Cardiac ventricle fibroblast (primary cell): ENCODE results near the gene DCBLD2. TPM values are rescaled to one million over a fixed set of nuclear protein-coding genes. Genes with fewer than 3 reads are reported as not detected.

Experiments used
- total RNA-seq: library from RNA; depleted of rRNA; stranded (reverse); fragments of >200 nt; gene quantifications from 2 replicates; pipeline ENCODE4 v1.2.3, GENCODE V29; 2015

DCBLD2 gene, protein sequence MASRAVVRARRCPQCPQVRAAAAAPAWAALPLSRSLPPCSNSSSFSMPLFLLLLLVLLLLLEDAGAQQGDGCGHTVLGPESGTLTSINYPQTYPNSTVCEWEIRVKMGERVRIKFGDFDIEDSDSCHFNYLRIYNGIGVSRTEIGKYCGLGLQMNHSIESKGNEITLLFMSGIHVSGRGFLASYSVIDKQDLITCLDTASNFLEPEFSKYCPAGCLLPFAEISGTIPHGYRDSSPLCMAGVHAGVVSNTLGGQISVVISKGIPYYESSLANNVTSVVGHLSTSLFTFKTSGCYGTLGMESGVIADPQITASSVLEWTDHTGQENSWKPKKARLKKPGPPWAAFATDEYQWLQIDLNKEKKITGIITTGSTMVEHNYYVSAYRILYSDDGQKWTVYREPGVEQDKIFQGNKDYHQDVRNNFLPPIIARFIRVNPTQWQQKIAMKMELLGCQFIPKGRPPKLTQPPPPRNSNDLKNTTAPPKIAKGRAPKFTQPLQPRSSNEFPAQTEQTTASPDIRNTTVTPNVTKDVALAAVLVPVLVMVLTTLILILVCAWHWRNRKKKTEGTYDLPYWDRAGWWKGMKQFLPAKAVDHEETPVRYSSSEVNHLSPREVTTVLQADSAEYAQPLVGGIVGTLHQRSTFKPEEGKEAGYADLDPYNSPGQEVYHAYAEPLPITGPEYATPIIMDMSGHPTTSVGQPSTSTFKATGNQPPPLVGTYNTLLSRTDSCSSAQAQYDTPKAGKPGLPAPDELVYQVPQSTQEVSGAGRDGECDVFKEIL
- 59.1 and 62.5 TPM in 2 replicates for total RNA-seq

DNA sequence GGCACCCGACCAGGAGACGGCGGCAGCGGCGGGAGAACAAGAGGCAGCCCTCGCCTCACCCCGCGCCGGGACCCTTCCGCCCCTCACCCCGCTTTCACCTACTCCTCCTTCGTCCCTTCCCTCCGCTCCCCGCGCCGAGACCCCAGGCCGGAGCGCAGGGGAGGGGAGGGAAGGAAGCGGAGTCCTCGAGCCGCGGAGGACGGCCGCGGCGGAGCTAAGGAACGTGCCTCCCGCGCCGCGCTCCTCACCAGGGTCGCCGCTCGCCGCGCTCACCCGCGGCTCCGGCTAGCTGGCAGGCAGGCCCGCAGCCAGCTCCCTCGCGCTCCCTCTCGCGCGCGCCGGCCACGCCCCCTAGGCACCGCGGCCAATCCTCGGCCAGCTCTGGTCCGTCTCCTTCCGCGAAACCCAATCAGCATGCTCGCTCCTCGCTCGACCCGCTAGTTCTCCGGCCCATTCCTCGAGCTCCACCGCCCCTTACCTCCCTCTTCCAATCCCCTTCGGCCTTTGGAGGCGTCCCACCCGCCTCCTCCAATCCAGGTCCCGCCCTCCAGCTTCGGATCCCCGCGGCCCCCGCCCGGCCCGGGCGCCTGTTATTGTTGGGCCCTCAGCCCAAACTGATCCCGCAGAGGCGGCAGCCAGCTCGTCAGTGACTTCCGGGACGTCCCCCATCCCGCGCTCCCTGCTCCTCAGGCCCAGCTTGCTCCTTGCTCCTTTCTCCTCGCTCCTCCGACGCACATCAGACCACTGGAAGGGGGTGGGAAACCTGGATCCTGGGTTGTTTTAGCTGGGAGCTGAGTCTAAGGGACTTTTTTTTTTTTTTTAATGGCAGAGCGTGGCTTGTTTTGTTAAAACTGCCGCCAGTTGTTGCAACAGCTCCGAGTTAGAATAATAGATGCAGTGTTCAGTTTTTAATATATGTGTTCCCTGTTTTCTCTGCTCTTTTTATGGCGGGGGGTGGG, at the start of gene DCBLD2:
Gene DCBLD2, minus strand, starts transcription at position 304 of the 959 bp plus-strand sequence. CDS start 369 bp downstream, outside the sequence.

DNA sequence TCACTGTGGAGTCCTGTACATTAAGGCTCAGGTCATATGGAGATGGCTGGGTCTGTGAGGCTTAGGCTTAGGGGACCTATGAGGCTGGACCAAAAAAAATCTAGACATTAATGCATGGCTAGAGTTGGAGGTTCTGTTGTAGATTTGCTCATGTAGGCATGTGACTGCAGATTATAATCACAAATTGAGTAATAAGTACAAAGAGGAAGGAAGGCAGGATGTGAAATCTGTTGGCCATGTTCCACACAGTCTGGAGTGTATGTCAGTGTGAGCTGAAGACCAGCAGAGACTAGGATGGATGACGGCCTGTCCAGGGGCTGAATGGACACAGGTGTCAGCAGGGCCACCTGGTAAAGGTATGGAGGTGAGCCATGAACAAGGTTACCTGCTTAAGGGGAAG, 138.4 kb downstream of the DCBLD2 start, which contains the start of gene ST3GAL6:
Gene ST3GAL6, plus strand, starts transcription at position 265 of the 400 bp plus-strand sequence. CDS start 5,101 bp downstream, outside the sequence.

Other genes with a start within 250 kb of the DCBLD2 start
- gene ST3GAL6, start 138.4 kb downstream of the DCBLD2 start, total RNA-seq, result 11.0 and 12.0 TPM in 2 replicates